ENCODE data around the gene ATN1.

GRCh38 chr12:6899837-6900519, 27.8 kb upstream of the ATN1 start:
- TF ChIP-seq POLR2A (IDR thresholded peaks at IDR 0.05) = no peak
- no peak for TF ChIP-seq CTCF (IDR thresholded peaks at IDR 0.05 in 8 of 11, conservative IDR thresholded peaks at IDR 0.05 in 3 of 11)

All from spleen (tissue), 7 donors.